ENCODE measurements around the gene INCA1. TPM values are rescaled to one million over a fixed set of nuclear protein-coding genes. Genes with fewer than 3 reads are reported as not detected.

The INCA1 gene
- total and polyA plus RNA-seq, 2 donors (not counting 3 experiments of a cell fraction or from before 2014, with no cell fraction given), result 0.71 to 1.0 TPM

- DNase-seq (ENCODE audit: low read depth, low spot score) (no peak), FAIRE-seq (no peak)
- intact Hi-C loops (cut with micrococcal nuclease), result no loop called here
- H3K27me3 ChIP-seq (ENCODE audit: control insufficient read depth in 2 of 2, insufficient read depth in 2 of 2, low read length in 2 of 2), result no peaks in the 10 kb centered on the region
- H3K9me1 ChIP-seq (replicated peaks; ENCODE audit: control insufficient read depth, extremely low read depth, insufficient read depth, low read length), result no peaks in the 10 kb centered on the region
- POLR2A ChIA-PET, result interaction anchor here (1.6 to 3.1 kb wide), 2 partner anchors 10 to 16 kb away, joined by 4 to 15 read pairs; partner anchors contain the start of genes RNF167 and SPAG7
- H3K36me3 ChIP-seq (ENCODE audit: control insufficient read depth in 2 of 2, extremely low read depth in 1 of 2, insufficient read depth in 2 of 2, low read length in 2 of 2), result peaks cover 5 to 7% of the 10 kb centered on the region in 2 experiments
- H3K9ac ChIP-seq (replicated peaks; ENCODE audit: extremely low read depth, insufficient read depth, low read length), result peak within 1 kb of the TSS; percentile 64
- peak within 1 kb of the TSS; percentile 39 for H2AFZ ChIP-seq (ENCODE audit: low read depth, low read length)
- no peaks in the 10 kb centered on the region for H3K9me3 ChIP-seq (replicated peaks; ENCODE audit: control insufficient read depth, insufficient read depth, low read length)
- H3K4me2 ChIP-seq (ENCODE audit: insufficient read depth, low read length), result peak within 1 kb of the TSS; percentile 66
- H3K79me2 ChIP-seq (ENCODE audit: control insufficient read depth, insufficient read depth, low read length), result peaks cover 26% of the 10 kb centered on the region
- no peak for TF ChIP-seq EZH2 (IDR thresholded peaks at IDR 0.05; ENCODE audit: borderline replicate concordance, low read depth, low read length, severe bottlenecking)
- no peak for TF ChIP-seq CTCF (IDR thresholded peaks at IDR 0.05; ENCODE audit: extremely low read depth in 1 of 2, insufficient read depth in 1 of 2, low read depth in 1 of 2, low read length in 2 of 2)
- TF ChIP-seq GATA2 (IDR thresholded peaks at IDR 0.05; ENCODE audit: insufficient read depth, insufficient read length, low read depth, low read length), result no peak
- no peak for TF ChIP-seq JUN (IDR thresholded peaks at IDR 0.05; ENCODE audit: borderline replicate concordance, insufficient read depth, insufficient read length, low read depth)
- no peak for TF ChIP-seq POLR2A (IDR thresholded peaks at IDR 0.05; ENCODE audit: low read depth, low read length)
- TF ChIP-seq FOS (IDR thresholded peaks at IDR 0.05; ENCODE audit: borderline replicate concordance, insufficient read depth, low read length), result no peak
- no peak for TF ChIP-seq POLR2AphosphoS5 (IDR thresholded peaks at IDR 0.05; ENCODE audit: insufficient read depth, low read depth, low read length)
- no peak for TF ChIP-seq MYC (IDR thresholded peaks at IDR 0.05; ENCODE audit: low read depth, low read length)
- TF ChIP-seq MAX (IDR thresholded peaks at IDR 0.05; ENCODE audit: insufficient read depth, insufficient read length), result no peak
- no TSS peak for BruUV-seq (replicated peaks)
- H3K27ac ChIP-seq (ENCODE audit: insufficient read depth, low read depth, low read length), result peak within 1 kb of the TSS; percentile 84
- H3K4me3 ChIP-seq (replicated peaks in 1 of 3; ENCODE audit: insufficient read depth in 1 of 3, low read depth in 1 of 3, low read length in 3 of 3), result peak within 1 kb of the TSS in 2 of 3 experiments; percentile 43 to 99
- peaks cover 33% of the 10 kb centered on the region for H3K4me1 ChIP-seq (ENCODE audit: control insufficient read depth, extremely low read depth, insufficient read depth, low read length)
- dilution Hi-C loops (cut with MboI; ENCODE audit: extremely low pct_ligation_motif_present, low sequenced_read_pairs), result no loop called here
- no peaks in the 10 kb centered on the region for H4K20me1 ChIP-seq (replicated peaks; ENCODE audit: control insufficient read depth, extremely low read depth, insufficient read depth, low read length)
- CTCF ChIA-PET, result interaction anchor here (1.2 to 1.7 kb wide), 2 partner anchors 16 to 42 kb away, joined by 7 to 9 read pairs; partner anchors contain the start of gene SPAG7
Observed at GRCh38 chr17:4950746-4951204, 46.5 kb downstream of the INCA1 start, which contains the start of gene ENO3. Gene ENO3, plus strand, starts transcription at chr17:4951119. Its CDS starts 711 bp downstream, at chr17:4951830.
